ENCODE results near the gene EPHA7.

EPHA7 gene

DNA sequence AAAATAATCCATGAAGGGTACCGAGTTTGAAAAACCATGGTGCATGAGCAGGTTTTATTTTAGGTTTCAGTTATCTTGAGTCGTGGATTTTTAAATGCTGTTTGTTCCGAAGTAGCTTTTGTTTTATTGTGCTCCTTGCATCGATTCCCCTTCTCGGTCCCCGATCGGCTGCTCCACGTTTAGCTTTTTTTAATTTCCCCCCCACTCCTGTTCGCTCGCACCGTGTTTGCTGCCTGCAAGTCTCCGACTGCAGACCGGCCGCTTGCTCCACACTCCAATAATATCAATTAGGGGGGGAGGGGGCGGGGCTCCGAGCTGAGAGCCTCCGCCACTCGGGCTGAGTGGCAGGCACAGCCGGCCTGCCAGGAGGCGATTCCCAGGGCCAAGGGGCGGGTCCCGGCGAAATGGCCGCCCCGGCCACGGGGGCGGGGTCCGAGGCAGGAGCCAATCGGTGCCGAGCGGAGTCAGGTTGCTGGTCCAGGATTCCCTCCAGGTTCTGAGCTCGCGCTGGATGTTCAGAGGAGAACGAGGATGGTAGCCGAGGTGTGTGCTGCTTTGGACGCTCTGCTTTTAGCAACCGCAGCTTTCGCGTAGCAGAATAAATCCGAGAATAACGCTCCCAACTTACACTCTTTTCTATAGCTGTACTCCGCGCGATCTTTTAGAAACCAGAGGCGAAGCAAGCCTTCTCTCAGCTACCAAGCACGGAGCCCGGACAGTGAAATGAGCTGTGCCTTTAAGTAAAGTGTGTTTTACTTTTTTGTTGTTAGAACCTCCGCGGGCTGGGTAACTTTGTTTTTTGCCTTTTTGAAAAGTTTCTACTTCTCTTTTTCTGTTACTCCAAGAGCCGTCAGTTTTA is at the start of gene EPHA7:
Gene EPHA7, minus strand, starts transcription at position 256 of the 859 bp plus-strand sequence. Its CDS starts 218 bp downstream, at position 38.
- no peak for TF ChIP-seq EZH2phosphoT487 (IDR thresholded peaks at IDR 0.05; ENCODE audit: low read depth)
- TF ChIP-seq, protein P1, sequence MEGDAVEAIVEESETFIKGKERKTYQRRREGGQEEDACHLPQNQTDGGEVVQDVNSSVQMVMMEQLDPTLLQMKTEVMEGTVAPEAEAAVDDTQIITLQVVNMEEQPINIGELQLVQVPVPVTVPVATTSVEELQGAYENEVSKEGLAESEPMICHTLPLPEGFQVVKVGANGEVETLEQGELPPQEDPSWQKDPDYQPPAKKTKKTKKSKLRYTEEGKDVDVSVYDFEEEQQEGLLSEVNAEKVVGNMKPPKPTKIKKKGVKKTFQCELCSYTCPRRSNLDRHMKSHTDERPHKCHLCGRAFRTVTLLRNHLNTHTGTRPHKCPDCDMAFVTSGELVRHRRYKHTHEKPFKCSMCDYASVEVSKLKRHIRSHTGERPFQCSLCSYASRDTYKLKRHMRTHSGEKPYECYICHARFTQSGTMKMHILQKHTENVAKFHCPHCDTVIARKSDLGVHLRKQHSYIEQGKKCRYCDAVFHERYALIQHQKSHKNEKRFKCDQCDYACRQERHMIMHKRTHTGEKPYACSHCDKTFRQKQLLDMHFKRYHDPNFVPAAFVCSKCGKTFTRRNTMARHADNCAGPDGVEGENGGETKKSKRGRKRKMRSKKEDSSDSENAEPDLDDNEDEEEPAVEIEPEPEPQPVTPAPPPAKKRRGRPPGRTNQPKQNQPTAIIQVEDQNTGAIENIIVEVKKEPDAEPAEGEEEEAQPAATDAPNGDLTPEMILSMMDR (IDR thresholded peaks at IDR 0.05; ENCODE audit: low read depth, low read length) = no peak
- no peak within 1 kb of the TSS for H2AFZ ChIP-seq (ENCODE audit: low read depth, low read length)
- H3K9ac ChIP-seq (ENCODE audit: low read length) = no peak within 1 kb of the TSS
- H3K27me3 ChIP-seq (ENCODE audit: low read depth, low read length) = no peaks in the 10 kb centered on the region
- no peak within 1 kb of the TSS for H3K4me2 ChIP-seq (ENCODE audit: low read length)
- H3K4me1 ChIP-seq (ENCODE audit: low read length) = peaks cover 4% of the 10 kb centered on the region
- no peak within 1 kb of the TSS for H3K27ac ChIP-seq (ENCODE audit: low read length)
- no peaks in the 10 kb centered on the region for H3K36me3 ChIP-seq (replicated peaks; ENCODE audit: low read depth, low read length)
- no peak within 1 kb of the TSS for H3K4me3 ChIP-seq (ENCODE audit: low read length)
- H4K20me1 ChIP-seq (ENCODE audit: insufficient read depth, low read length) = no peaks in the 10 kb centered on the region
- no peaks in the 10 kb centered on the region for H3K79me2 ChIP-seq (ENCODE audit: low read length)
- no peaks in the 10 kb centered on the region for H3K9me3 ChIP-seq (ENCODE audit: insufficient read depth, low read length)

DNA sequence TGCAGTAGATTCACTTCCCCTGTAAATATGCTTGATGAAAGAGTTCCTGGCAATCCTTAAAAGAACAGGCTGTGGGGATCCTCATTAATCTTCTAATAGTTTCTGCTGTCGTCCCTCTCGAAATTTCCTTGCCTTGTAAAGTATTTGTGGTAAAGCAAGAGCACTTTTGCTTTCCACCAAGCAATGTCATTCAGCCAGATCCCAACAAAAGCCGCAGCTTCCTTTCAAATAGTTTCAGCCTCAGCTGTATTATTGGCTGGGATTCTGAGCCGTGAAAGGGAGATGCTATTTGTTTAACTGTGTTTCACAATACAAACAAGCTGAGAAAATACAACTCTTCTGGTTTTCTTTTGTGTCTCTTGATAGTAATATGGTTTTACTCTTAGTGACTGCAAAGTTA is 48.9 kb upstream of the EPHA7 start:
- no peak overlapping the region for H3K9ac ChIP-seq (ENCODE audit: low read length)
- no peak overlapping the region for H2AFZ ChIP-seq (ENCODE audit: low read depth, low read length)

DNA sequence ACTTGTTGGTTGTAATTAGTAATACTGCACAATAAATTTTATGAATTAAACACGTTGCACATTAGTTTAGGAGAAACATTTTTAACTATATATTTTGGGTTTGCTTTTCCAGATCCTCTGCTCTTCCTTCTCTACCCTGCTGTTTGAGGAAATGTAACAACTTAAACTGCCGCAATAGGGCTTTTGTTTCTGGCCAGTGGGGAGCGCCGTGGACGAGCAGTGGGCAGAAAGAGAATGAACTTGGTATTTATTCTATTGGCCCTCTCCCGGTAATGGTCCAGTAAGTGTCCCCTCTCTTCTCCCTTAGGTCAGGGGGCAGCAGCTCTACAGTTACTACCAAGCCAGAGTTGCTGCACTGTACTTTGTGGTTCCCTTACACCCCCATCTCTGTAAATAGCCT is 35.2 kb upstream of the EPHA7 start:
- H3K9ac ChIP-seq (ENCODE audit: low read length) = no peak overlapping the region
- TF ChIP-seq, protein P1 (IDR thresholded peaks at IDR 0.05; ENCODE audit: low read depth, low read length) = no peak; the same call in 1 of the 2 replicates
- no peak for TF ChIP-seq EZH2phosphoT487 (IDR thresholded peaks at IDR 0.05; ENCODE audit: low read depth)
- H3K36me3 ChIP-seq (replicated peaks; ENCODE audit: low read depth, low read length) = no peaks in the 10 kb centered on the region
- H3K27ac ChIP-seq (ENCODE audit: low read length) = no peak overlapping the region
- H2AFZ ChIP-seq (ENCODE audit: low read depth, low read length) = no peak overlapping the region
- peak overlapping the region; percentile 62 for H3K4me2 ChIP-seq (ENCODE audit: low read length)
- peaks cover 5% of the 10 kb centered on the region; the same call in 1 of the 2 replicates for H4K20me1 ChIP-seq (ENCODE audit: insufficient read depth, low read length)
- no peaks in the 10 kb centered on the region for H3K79me2 ChIP-seq (ENCODE audit: low read length)
- no peaks in the 10 kb centered on the region for H3K9me3 ChIP-seq (ENCODE audit: insufficient read depth, low read length)
- peaks cover 14% of the 10 kb centered on the region for H3K4me1 ChIP-seq (ENCODE audit: low read length)
- H3K4me3 ChIP-seq (ENCODE audit: low read length) = no peak overlapping the region
- H3K27me3 ChIP-seq (ENCODE audit: low read depth, low read length) = peaks cover 58% of the 10 kb centered on the region

More for the DNA sequence above, 48.9 kb upstream of the EPHA7 start:
- no peaks in the 10 kb centered on the region for H3K4me1 ChIP-seq (ENCODE audit: low read length)
- no peak overlapping the region for H3K27ac ChIP-seq (ENCODE audit: low read length)
- H3K27me3 ChIP-seq (ENCODE audit: low read depth, low read length) = no peaks in the 10 kb centered on the region
- no peak overlapping the region for H3K4me2 ChIP-seq (ENCODE audit: low read length)
- no peaks in the 10 kb centered on the region for H3K36me3 ChIP-seq (replicated peaks; ENCODE audit: low read depth, low read length)
- no peaks in the 10 kb centered on the region for H4K20me1 ChIP-seq (ENCODE audit: insufficient read depth, low read length)
- H3K9me3 ChIP-seq (ENCODE audit: insufficient read depth, low read length) = no peaks in the 10 kb centered on the region
- H3K79me2 ChIP-seq (ENCODE audit: low read length) = no peaks in the 10 kb centered on the region
- TF ChIP-seq, protein P1 (IDR thresholded peaks at IDR 0.05; ENCODE audit: low read depth, low read length) = no peak
- TF ChIP-seq EZH2phosphoT487 (IDR thresholded peaks at IDR 0.05; ENCODE audit: low read depth) = no peak
- no peak overlapping the region for H3K4me3 ChIP-seq (ENCODE audit: low read length)

DNA sequence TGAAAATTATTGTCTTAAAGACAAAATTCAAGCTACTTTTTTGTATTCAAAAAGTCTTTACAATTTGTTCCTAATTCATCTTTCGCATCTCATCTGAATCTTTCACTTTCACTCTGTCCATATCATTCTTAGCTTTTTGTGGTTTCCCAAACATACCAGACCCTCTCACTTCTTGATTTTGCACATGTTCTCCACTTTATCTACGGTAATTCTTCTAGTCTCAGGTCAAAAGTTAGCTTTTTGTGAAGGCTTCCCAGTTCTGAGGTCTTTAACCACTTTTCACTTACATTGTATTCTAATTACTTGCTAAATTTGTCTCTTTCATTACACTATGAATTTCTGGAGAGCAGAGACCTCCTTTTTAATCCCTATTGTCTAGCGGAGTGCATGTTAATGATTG is 34.6 kb upstream of the EPHA7 start:
- Histone ChIP-seq H3K36me3 (replicated peaks; ENCODE audit: low read depth, low read length) (no peaks in the 10 kb centered on the region), H3K27me3 (ENCODE audit: low read depth, low read length) (peaks cover 62% of the 10 kb centered on the region), H3K27ac (ENCODE audit: low read length) (no peak overlapping the region), H4K20me1 (ENCODE audit: insufficient read depth, low read length) (peaks cover 5% of the 10 kb centered on the region; the same call in 1 of the 2 replicates), H3K79me2 (ENCODE audit: low read length) (no peaks in the 10 kb centered on the region), H3K4me1 (ENCODE audit: low read length) (peaks cover 14% of the 10 kb centered on the region), H3K9ac (ENCODE audit: low read length) (no peak overlapping the region), H3K4me3 (ENCODE audit: low read length) (no peak overlapping the region), H3K4me2 (ENCODE audit: low read length) (peak overlapping the region; percentile 62), H3K9me3 (ENCODE audit: insufficient read depth, low read length) (no peaks in the 10 kb centered on the region), H2AFZ (ENCODE audit: low read depth, low read length) (no peak overlapping the region)
- 0 out of 2 replicates have a peak, but pooled peaks have one; percentile 59 for TF ChIP-seq EZH2phosphoT487 (IDR thresholded peaks at IDR 0.05; ENCODE audit: low read depth)
- TF ChIP-seq, protein P1 (IDR thresholded peaks at IDR 0.05; ENCODE audit: low read depth, low read length) = no peak

Data from OCI-LY3 (cell line).